Measurements from ENCODE around the gene SHROOM4.

The SHROOM4 gene

DNA sequence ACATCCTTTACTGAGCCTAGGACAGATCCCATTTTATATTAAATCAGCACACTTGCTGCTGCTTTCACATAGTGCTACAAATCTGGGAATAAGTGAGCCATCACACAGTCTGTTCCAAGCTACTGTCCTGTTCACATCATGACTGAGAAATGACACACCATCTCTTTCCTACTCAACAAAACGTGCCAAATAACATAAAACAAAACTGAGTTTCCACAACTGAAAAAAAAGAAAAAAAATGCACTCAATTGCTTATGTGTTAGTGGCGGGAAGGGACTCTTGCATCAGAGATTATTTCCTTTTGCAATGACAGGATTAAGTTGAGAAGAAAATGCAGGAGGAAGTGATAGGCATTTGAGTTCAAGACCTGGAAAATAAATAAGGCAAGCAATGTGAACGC is 109.0 kb downstream of the SHROOM4 start:
- DNase-seq = no peak

DNA sequence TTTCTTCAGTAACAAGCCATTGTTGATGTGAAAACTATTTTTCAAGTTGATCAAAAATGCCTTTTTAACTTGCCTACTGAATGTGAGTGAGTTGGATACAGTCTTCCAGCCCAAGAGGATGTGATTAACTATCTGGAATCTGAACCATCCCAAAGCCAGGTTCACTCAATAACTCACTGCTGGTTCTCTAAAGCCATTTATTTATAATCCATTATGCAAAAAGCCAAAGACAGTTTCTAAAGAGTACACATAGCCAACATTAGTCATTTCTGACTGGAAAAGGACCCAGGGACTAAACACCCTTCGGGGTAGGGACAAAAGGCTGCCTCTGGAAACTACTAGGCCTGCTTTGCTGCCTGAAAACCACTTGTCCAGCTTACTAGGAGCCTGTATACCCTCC is 109.6 kb downstream of the SHROOM4 start:
- no peak for DNase-seq

DNA sequence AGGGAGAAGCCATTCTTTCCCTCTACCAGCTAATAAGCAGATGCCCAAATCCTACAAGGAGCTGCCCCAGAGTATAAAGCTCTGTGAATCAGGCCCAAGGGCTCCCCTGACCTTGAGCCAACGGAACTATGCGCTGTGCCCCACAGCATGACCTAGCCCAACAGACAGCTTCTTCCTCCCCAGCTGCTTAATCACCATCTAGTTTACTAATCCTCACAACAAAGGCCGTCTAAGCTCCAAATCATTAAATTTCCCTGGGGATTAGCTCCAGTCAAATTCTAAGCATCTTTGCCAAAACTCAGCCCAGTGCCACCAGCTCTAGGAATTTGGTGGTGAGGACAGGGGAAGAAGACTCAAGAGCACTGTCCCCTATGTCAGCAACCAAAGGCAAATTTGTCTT is 113.1 kb downstream of the SHROOM4 start:
- DNase-seq = no peak

DNA sequence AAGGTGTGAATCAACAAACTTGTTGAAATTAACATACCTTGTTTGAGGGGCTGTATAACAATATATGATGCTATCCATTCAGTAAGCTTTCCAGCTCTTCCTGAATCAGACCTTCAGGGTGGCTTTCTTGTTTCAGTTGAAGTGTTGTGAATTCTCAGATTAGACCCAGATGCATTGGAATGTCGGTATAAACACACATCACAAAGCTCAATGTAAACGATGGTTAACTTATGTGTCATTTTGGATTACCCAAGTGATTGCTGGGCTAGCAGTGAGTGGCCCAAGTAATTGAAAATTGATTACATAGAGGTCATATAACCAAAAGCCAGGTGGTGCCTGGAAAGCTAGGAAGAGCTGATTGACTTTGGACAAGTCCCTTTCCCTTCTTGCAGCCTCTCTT is 115.0 kb downstream of the SHROOM4 start:
- no peak for DNase-seq

DNA sequence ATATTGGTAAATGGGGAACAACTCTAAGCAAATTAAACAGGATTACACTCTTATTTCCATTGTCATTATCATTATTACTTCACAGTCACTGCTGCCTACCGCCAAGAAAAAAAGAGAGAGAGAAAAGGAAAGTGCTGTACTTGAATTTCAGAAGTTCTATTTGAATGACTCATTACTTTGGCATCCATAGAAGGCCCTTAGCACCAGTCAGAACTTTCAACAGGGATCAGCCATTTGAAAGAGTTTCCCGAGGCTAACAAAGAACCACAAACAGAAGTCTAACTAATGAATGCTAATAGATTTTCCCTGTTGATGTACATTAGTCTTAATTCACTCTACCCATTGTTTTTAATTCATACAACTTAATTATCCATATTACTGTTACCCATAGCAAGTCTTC is 116.3 kb downstream of the SHROOM4 start:
- no peak for DNase-seq

DNA sequence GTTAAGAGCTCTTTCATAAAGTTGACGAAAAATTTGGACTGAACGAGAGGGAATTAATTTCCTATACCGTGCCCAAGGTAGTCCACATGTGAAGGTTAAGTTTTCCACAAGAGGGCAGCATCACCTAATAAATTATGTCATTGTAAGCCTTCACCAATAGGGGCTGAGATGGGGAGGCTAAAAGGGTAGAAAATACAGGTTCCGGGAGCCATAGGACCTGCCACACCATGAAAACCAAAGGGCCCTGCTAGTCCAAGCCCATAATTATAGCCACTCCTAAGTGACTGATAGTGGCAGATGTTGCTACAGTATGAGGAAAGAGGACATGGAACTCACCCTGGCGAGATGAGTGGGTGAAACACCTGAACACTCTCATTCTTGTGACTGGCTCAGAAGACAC is 122.2 kb downstream of the SHROOM4 start:
- peak; percentile 59 for DNase-seq

DNA sequence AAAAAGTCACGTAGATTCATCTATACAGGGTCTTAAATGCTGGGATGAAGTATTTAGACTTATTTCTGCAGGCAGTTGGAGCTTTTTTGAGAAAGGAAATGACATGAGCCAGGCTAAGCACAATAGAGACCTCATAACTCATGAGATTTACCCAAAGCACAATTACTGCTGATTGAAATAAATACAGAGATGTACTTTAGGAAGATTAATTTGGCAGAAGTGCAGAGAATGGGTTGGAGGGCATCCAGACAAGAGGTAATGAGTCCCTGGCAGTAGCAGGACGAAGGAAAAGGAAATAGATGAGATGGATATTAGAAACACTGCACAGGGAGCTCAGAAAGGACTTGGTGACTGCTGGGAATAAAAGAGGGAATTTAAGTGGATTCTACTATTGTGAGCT is 129.1 kb downstream of the SHROOM4 start:
- DNase-seq = no peak

DNA sequence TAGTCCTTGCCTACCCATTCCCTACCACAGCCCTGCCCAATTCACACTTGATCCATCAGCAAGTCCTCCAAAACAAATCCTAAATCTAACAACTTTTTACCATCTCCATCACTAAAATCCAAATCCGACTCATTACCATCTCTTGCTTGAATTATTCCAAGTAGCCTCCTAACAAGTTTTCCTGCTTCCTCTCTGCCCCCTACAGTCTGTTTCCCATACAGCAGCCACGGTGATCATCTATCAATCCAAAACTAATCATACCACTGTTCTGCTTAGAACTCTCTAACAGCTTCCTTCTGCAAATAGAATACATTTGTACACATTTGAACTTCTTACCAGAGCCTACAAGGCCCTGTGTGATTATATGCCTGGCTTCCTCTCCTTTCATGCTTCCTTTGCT is 133.0 kb downstream of the SHROOM4 start:
- no peak for DNase-seq

DNA sequence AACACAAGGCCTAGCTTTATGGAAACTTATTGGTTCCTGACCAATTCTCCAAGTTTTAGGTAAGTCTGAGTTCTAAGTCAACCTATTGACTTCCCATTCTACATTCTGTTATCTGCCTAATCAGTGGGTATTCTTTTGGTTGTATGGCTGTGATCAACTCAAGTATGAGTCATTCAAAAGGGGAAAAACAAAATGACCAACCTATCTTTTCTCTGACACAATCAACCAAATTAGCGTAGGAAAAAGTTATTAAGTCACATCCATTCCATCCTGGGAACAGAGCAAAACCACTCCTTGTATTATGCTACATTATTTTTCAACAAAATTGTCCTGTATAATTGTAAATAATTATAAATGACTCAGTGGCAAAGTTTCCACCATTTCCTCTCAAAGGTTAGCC is 136.2 kb downstream of the SHROOM4 start:
- no peak for DNase-seq

DNA sequence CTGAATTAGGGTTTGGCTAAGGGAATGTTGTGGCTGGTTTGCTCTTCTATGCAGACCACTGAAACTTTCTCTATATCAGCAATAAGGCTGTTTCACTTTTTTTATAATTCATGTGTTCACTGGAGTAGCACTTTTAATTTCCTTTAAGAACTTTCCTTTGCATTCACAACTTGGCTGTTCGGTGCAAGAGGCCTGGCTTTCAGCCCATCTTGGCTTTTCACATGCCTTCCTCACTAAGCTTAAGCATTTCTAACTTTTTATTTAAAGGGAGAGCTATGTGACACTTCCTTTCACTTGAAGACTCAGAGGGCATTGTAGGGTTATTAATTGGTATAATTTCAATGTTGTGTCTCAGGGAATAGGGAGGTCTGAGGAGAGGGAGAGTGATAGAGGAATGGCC is 142.3 kb downstream of the SHROOM4 start:
- no peak for DNase-seq

DNA sequence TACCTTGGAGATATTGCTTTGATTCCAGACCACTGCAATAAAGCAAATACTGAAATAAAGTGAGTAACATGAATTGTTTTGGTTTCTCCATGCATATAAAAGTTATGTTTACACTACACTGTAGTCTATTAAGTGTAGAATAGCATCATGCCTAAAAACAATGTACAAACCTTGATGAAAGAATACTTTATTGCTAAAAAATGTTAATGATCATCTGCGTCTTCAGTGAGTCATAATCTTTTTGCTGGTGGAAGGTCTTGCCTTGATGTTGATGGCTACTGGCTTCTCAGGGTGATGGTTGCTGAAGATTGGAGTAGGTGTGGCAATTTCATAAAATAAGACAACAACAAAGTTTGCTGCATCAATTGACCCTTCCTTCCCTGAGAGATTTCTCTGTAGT is 145.1 kb downstream of the SHROOM4 start:
- no peak for DNase-seq

DNA sequence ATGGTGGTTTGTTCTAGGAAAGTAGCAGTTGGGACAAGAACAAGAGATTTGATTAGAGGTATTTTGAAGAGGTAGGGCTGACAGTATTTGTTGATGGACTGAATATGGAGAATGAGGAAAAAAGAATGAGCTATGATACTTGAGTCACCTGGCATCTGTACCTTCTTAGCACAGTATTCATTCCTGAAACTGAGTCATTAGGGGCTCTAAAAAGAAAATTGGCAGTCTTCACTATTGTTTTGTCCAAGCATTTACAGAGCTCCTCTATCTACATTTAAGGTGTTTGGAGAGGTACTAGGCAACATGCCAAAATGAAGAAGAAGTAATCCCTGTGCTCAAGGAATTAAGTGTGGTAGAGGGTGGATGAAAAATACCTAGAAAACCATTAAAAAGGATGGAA is 165.8 kb downstream of the SHROOM4 start:
- DNase-seq = no peak

DNA sequence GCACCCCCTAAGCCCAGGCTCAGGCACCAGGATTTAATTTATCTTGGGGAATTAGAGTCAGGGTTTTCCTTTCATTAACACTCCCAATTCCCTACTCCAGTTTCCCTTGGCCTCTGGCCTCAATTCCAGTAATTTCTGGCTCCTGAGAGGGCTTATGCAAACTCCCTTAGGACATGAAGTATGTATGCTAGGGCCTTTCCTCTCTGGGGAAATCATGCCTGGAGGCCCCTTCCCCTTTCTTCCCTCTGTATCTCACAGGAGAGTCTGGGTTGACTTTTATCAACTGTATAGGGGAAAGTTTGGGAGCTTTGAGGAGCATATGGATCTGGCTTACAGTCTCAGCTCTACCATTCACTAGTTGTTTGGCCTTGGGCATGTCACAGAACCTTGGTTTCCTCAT is 169.5 kb downstream of the SHROOM4 start:
- no peak for DNase-seq

DNA sequence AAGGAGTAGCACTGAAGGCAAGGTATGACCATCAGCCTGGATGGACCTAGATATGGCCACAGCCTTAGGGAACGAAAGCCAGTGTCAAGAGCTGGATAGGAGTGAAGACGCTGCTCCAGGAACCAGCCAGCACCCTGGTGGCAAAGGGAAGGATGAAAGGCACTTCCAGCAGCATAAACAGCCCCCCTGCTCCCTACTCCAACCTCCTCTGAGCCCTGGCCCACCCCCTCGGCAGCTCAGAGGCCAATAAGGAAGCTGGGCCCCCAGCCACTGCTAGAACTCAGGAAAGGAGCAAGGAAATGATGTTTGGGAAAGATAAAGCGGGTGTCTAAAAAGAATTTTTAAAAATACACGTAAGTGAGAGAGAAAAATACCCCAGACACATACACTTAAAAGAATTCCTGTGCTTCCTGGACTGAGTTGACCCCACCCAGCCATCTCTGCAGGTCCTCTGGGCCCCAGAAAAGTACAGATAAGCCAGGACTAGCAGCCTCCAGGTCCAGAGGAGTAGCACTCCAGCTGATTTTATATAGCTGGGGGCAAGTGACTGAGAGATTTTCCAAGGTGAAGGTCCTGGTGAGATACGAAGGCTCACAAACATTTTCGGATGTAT is 170.4 kb downstream of the SHROOM4 start:
- DNase-seq = no peak

DNA sequence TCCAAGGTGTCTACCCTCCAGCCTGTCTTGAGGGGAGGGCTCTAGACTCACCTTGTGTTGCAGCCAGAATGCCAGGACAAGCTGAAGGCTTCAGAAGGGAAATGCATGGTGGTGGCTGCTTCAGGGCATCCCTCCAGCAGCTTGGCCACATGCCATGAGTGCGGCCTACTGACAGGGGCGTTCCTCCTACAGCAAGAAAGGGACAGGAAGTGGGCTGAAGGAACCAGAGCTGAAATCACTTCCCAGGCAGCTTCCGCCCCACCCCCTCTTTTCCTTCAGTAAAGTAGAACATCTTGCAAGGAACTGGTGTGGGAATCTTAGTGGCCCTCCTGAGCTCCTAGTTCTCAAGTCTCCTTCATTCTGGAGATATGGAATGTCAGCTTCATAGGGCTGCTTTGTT is 175.9 kb downstream of the SHROOM4 start:
- no peak for DNase-seq

DNA sequence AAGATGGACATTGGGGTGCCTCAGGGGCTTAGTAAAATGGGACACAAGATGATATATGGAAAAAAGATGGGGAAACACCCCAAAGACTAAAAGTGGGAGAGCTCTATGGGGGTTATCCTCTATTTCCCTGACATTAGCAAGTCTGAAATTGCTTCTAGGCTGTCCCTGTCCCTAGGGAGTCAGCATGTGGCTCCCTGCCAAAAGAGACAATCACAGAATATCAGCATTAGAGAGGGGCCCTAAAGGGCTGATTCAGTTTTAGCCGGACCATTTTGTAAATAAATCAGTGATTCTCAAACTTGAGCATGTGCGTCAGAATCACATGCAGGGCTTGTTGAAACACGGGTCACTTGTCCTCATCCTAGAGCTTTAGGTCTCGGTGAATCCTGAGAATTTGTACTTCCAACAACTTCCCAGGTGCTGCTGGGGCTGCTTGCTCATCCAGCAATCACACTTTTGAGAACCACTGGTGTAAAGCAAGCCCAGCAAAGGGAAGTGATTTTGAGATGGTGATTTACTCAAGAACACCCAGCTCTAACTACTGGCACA is 178.1 kb downstream of the SHROOM4 start:
- no peak for DNase-seq

DNA sequence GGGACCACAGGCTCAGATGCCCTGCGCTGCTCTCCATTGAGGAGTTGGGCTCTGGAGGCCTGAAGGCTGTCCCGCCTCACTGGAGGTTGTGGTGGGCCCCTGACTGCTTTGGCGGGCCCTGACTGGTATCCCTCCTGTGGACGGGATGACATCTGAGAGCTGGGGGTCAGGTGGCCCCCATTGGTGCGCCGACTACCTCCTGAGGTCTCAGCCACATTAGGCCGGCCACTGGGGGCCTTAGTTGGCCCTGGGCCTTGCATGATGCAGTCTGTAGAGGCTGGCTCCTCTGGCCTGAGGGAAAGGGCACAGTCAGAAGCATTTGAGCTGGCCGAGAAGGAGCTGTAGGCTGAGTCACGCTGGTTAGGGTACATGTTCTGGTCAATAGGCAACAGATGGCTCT is 178.8 kb downstream of the SHROOM4 start:
- DNase-seq = no peak

DNA sequence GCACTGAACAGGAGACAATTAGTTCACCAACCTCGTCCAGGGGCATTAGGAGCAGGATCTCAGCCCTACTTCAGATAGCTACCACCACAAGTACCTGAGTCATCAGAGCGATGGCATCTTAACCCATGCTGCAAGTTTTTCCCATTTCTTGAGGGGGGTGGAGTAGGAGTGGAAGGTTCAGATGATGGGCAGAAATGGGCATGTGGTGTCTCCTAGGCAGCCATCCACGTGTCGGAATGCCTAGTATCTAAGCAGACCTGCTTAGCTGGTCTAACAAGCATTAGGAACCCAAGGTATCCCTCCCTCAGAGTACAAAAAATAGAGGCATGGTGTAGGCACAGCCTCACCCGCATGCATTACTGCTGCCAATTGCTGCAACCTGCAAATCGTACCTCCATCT is 184.2 kb downstream of the SHROOM4 start:
- no peak for DNase-seq

DNA sequence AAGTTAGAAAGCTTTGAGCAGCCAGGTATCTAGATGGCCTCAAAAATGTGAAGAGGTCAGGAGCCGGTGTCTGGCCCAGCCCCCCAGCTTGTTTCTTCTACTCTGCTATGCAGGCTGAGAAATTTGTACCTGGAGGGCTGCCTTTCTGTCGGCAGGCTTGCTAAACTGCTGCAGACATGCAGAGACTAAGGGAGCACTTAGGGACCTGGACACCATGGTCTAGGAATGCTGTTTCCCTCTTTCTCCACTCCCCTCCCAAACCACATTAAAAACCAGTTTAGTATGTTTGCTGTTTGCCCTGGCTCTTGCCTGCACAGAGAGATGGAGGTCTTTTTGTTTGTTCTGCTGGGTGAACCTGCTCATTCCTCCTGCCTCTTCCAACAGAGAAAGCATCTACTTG is 186.3 kb downstream of the SHROOM4 start:
- DNase-seq = no peak

DNA sequence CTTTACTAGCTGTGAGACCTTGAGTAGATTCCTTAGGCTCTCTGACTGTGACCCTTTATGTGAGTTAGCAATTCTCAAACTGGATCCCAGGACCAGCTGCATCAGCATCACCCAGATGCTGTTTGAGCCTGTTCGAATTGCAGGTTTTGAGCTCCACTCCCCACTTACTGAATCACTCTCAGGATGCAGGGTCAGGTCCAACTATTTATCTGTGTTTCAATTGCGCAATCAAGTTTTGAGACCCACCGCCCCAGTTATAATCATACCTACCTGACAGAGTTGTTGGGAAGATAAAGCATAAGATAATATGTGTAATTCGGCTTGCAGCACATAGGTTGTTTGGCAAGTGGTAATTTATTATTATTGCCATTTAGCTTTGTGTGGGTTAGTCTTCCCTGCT is 187.6 kb downstream of the SHROOM4 start:
- DNase-seq = no peak

DNA sequence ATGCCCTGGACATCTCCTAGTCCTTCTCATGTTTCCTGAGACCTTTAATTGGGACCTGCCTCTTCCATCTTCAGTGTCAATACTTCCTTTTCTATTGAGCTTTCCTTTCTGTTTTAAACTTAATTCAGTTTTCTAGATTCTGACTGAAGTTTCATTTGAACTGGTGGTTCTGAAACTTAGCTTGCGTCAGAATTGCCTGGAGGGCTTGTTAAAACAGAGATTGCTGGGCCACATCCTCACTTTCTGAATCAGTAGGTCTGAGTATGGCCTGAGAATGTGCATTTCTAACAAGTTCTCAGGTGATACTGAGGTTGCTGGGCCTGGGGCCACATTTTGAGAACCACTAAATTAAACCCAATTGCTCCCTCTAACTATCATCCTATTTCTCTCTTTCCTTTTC is 191.2 kb downstream of the SHROOM4 start:
- DNase-seq = peak; percentile 68

DNA sequence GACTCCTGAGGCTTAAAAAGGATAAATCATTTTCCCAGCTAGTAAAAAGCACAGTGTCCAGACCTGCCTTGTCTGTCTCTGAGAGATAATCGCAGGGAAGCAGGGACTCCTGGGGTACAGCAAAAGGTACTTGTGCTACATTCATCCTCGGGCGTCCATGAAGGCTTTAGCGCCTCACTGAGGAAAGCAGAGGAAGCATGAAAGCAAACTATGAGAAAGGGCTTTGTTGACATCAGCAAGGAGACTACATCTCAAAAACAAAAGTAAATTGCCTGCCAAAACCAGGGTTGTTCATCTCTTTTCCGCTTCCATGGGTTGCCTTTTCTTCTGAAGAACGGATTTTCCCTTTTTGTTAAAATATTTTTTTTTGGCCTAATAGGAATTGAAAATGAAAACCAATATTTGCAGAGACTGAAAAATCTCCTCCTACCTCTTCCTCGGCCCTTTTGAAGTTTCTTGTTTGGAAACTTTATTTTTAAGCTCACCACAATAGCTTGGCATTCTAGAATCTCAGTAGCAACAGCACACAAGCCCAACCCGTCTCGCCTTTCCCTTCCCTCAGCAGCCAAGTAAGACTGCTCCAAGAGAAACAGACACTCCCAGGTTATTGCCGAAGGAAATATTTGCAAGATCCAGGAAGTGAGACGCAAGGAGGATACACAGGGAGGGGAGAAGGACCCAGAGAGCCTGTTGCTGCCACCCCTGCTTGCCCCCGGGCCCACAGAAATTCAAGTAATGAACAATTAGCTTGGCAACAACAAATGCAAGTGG is 195.0 kb downstream of the SHROOM4 start:
- no peak for DNase-seq

DNA sequence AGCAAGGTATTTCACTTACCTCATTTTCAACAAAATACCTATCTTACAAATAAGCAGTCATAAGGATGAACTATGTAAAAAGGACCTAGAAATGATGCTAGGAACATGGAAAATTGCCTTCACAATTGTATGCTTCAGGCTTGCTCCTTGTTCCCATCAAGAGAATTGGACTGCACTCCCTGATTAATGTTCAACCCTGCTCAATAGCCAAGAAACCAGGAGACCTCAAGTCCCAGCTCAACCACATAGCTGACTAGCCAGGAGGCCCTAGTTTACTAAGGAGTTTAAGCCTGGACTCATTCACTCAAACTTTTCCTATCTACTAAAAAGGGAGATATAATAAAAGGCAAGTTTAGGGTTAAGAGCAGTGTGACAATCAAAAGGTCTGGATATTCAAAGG is 196.8 kb downstream of the SHROOM4 start:
- no peak for DNase-seq

DNA sequence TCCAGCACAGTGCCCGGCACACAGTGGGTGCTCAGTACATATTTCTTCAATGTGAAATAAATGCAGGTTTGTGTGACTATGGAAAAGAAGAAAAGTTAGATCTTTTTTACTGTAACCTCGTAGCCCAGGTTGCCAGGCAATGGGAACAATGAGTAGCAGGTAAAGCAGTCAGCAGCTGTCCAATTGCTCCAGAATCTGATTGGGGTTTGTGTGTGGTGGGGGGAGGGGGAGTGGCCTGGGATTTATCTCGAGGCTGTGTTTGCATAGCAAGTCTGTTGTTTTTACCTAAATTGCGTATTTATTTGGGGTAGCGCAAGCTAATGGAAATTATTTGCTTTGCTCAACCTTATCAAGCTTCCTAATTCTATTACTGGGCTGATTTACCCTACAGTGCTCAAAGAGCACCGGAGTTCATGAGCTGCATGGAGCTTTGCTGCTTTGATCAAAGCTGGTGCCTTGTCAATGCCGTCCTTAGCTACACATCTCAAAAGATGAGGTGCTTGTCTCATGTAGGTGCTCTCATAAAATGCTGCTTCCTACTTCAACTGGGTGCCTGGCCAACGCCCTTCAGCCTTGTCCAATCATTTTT is 198.3 kb downstream of the SHROOM4 start:
- no peak for DNase-seq
